Kidney (tissue), 14 donors: ENCODE measurements around the gene F2RL3. TPM values are rescaled to one million over a fixed set of nuclear protein-coding genes. Genes with fewer than 3 reads are reported as not detected.

Source experiments
- DNase-seq, 5 donors: peaks; one replicate each; pipeline ENCODE4 v3.0.0-alpha.2; 2013 to 2020
- FAIRE-seq: peaks from 2 replicates; lab custom pipeline; 2012; peaks lifted over from hg19 to GRCh38; lab: Jason Lieb, UNC
- H3K27ac ChIP-seq, 2 donors: one replicate each; pipeline ENCODE4 v1.7.0; 2013; ENCODE audit warnings: low read depth in 2 of 2, low read length in 2 of 2, inconsistent platforms in 1 of 2
- H3K27me3 ChIP-seq: one replicate; pipeline ENCODE4 v1.7.1; 2013; ENCODE audit warnings: low read length, inconsistent platforms; ENCODE audit not compliant: control insufficient read depth, insufficient read depth
- H3K36me3 ChIP-seq, 3 donors: one replicate each; pipeline versions ENCODE4 v1.7.0 to v1.7.1; 2013; ENCODE audit warnings: low read length in 3 of 3, control low read depth in 1 of 3, inconsistent platforms in 1 of 3; ENCODE audit not compliant: insufficient read depth in 3 of 3, control insufficient read depth in 2 of 3
- H3K4me1 ChIP-seq, 3 donors: one replicate each; pipeline versions ENCODE4 v1.7.0 to v1.7.1; 2013; ENCODE audit warnings: low read length in 3 of 3, inconsistent platforms in 1 of 3, low read depth in 1 of 3; ENCODE audit not compliant: control insufficient read depth in 2 of 3, insufficient read depth in 2 of 3
- H3K4me3 ChIP-seq, 3 donors: one replicate each; pipeline versions ENCODE4 v1.7.0 to v1.8.1; 2013; ENCODE audit warnings: low read length in 3 of 3, control low read depth in 1 of 3, inconsistent platforms in 1 of 3
- H3K9ac ChIP-seq, 3 donors: one replicate each; pipeline versions ENCODE4 v1.7.0 to v1.7.1; 2013; ENCODE audit warnings: low read length in 3 of 3, control low read depth in 1 of 3, inconsistent platforms in 1 of 3
- H3K9me3 ChIP-seq, 3 donors: one replicate each; pipeline versions ENCODE4 v1.7.0 to v1.7.1; 2013; ENCODE audit warnings: low read length in 3 of 3, control low read depth in 1 of 3, inconsistent platforms in 1 of 3; ENCODE audit not compliant: control insufficient read depth in 2 of 3, insufficient read depth in 1 of 3
- CTCF ChIP-seq: IDR thresholded peaks from 3 replicates; pipeline ENCODE4 v1.5.1; 2012; ENCODE audit warnings: mild to moderate bottlenecking, moderate library complexity, borderline replicate concordance; ENCODE audit not compliant: insufficient read depth; ENCODE audit errors: extremely low read depth
- intact Hi-C: fragments of 100-400 bp; cut with DNase I; formaldehyde crosslinking; loops from one replicate; pipeline ENCODE4 v1.11.1; 2022
- polyA plus RNA-seq: library from polyadenylated mRNA; stranded (reverse); fragments of 350-450 nt; fragmentation: Illumina TruSeq; extraction: RNeasy Lipid Tissue Mini Kit (QIAGEN cat#74804); gene quantifications from one replicate; pipeline ENCODE4 v1.2.3, GENCODE V29; 2014; ENCODE audit warnings: low read depth, low replicate concordance; ENCODE audit not compliant: insufficient read depth
- total RNA-seq: library from RNA; stranded (reverse); fragmentation: NEBNext Ultra II Directional; extraction: Animal tissue kit (Norgen Biotek cat#: 25700); gene quantifications from one replicate; pipeline ENCODE4 v1.2.1, GENCODE V29; 2021
- donor health status: control.
- donor health status: control.
- donor health status: control.
- donor health status: control.
- donor health status: control.
- donor health status: DM: yes; HTN: yes; CAD: no.
- donor health status: Normal renal cell carcinoma (clear cell type).

The F2RL3 gene
- total and polyA plus RNA-seq, 2 donors from 2014 or later = 1.4 to 3.2 TPM

- intact Hi-C loops = no loop called here
- FAIRE-seq = no peak
Observed at GRCh38 chr19:16885166-16885565, 3.6 kb upstream of the F2RL3 start.

GRCh38 chr19:16886305-16886880 is 2.4 kb upstream of the F2RL3 start:
- intact Hi-C loops = no loop called here
- peak in 2 of 5 donors; percentile 26 to 62 for DNase-seq
- FAIRE-seq = no peak
- Histone ChIP-seq H3K9ac (no peak overlapping the region), H3K4me1 (peaks cover 0 to 2% (median 0%) of the 10 kb centered on the region in 3 donors), H3K36me3 (no peaks in the 10 kb centered on the region), H3K27me3 (no peaks in the 10 kb centered on the region), H3K9me3 (peaks cover 0 to 16% (median 0%) of the 10 kb centered on the region in 3 donors), H3K4me3 (no peak overlapping the region), H3K27ac (no peak overlapping the region)
- TF ChIP-seq CTCF = no peak

More at GRCh38 chr19:16885166-16885565, 3.6 kb upstream of the F2RL3 start:
- no peak for DNase-seq
- TF ChIP-seq CTCF = no peak
- Histone ChIP-seq H3K9ac (no peak overlapping the region), H3K4me1 (peaks cover 0 to 2% (median 0%) of the 10 kb centered on the region in 3 donors), H3K27ac (no peak overlapping the region), H3K27me3 (no peaks in the 10 kb centered on the region), H3K4me3 (no peak overlapping the region), H3K9me3 (peaks cover 0 to 19% (median 0%) of the 10 kb centered on the region in 3 donors), H3K36me3 (no peaks in the 10 kb centered on the region)

GRCh38 chr19:16887353-16888265 is 1.2 kb upstream of the F2RL3 start:
- Histone ChIP-seq H3K4me1 (peaks cover 0 to 2% (median 0%) of the 10 kb centered on the region in 3 donors), H3K9me3 (peaks cover 0 to 4% (median 0%) of the 10 kb centered on the region in 3 donors), H3K4me3 (no peak overlapping the region), H3K27ac (peak overlapping the region; percentile 22 to 75), H3K27me3 (no peaks in the 10 kb centered on the region), H3K36me3 (no peaks in the 10 kb centered on the region), H3K9ac (no peak overlapping the region)
- TF ChIP-seq CTCF = no peak
- FAIRE-seq (no peak), DNase-seq (no peak)
- intact Hi-C loops = no loop called here
